ENCODE measurements around the gene S100PBP.
"Not testable (repeated sequence)": the region's sequence is repeated elsewhere in the genome, so short reads cannot be mapped to it uniquely, and the experiment has no call there.

Gene S100PBP

DNA sequence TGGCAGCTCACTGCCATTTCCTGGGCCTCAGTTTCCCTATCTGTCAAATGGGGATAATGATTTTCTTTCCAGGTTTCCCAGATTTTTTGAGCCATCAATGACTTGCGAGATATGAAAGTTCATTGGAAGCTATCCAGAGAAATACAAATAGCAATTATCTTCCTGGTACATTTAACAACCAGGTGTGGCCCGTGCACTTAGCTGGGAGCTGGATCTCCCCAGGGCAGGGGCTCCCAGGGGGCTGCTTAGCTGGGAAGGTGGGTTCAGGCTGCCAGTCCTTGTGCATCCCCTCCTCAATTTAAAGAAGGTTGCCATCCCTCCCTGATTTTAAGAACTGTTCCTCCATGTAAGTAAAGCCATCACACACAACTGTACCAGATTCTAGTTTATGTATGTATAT, 87.3 kb downstream of the S100PBP start:
- DNase-seq (ENCODE audit: insufficient read length, low spot score) = no peak
- TF ChIP-seq, protein P1, sequence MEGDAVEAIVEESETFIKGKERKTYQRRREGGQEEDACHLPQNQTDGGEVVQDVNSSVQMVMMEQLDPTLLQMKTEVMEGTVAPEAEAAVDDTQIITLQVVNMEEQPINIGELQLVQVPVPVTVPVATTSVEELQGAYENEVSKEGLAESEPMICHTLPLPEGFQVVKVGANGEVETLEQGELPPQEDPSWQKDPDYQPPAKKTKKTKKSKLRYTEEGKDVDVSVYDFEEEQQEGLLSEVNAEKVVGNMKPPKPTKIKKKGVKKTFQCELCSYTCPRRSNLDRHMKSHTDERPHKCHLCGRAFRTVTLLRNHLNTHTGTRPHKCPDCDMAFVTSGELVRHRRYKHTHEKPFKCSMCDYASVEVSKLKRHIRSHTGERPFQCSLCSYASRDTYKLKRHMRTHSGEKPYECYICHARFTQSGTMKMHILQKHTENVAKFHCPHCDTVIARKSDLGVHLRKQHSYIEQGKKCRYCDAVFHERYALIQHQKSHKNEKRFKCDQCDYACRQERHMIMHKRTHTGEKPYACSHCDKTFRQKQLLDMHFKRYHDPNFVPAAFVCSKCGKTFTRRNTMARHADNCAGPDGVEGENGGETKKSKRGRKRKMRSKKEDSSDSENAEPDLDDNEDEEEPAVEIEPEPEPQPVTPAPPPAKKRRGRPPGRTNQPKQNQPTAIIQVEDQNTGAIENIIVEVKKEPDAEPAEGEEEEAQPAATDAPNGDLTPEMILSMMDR (IDR thresholded peaks at IDR 0.05; ENCODE audit: insufficient read depth, missing control alignments) = no peak
- FAIRE-seq = no peak

DNA sequence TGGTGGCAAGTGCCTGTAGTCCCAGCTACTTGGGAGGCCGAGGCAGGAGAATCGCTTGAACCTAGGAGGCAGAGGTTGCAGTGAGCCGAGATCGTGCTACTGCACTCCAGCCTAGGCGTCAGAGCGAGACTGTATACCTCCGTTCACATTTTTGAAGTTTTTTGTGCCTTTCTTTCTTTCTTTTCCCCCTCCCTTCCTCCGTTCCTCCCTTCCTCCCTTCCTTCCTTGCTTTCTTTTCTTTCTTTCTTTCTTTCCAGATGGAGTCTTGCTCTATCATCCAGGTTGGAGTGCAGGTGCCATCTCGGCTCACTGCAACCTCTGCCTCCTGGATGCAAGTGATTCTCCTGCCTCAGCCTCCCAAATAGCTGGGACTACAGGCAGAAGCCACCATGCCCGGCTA, 88.1 kb downstream of the S100PBP start:
- not testable (repeated sequence) for FAIRE-seq; DNase-seq (ENCODE audit: insufficient read length, low spot score)

DNA sequence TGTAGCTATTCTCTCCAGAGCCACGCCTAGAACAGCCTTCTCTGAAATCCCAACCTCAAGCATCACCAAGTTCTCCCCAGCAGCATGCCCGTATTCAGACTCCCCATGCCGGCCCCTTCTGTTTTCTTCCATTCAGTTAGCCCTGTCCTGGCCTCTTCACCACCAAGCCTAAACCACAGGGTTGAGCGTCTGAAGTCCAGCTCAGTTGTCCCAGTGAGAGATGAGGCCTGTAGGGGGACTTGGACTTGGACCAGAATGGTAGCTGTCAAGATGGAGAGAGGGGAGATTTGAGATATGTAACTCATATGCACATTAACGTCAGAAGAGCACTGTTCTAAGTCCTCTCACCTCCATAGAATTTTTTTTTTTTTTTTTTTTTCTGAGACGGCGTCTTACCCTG, 89.2 kb downstream of the S100PBP start:
- no peak for DNase-seq (ENCODE audit: insufficient read length, low spot score)
- TF ChIP-seq, protein P1 (IDR thresholded peaks at IDR 0.05; ENCODE audit: insufficient read depth, missing control alignments) = no peak
- no peak for FAIRE-seq

DNA sequence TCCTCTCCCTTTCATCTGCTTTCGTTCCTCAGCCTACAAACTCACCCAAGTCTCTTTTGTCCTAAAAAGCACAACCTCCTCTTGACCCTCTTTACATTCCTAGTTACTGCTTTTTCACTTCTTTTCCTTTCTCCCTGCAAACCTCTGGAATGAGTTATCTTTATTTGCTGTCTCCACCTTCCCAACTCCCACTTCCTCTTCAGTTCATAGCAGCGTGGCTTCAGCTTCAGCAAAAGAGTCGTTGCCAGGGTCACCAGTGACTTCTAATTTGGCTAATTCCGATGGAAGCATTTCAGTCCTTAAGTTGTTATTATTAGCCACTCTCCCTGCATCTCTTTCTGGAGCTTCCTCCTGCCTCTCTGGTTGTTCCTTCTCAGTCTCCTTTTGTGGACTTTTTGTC, 90.0 kb downstream of the S100PBP start:
- no peak for FAIRE-seq
- no peak for DNase-seq (ENCODE audit: insufficient read length, low spot score)
- TF ChIP-seq, protein P1 (IDR thresholded peaks at IDR 0.05; ENCODE audit: insufficient read depth, missing control alignments) = no peak
